ENCODE data around the gene SERPINA4.

DNA sequence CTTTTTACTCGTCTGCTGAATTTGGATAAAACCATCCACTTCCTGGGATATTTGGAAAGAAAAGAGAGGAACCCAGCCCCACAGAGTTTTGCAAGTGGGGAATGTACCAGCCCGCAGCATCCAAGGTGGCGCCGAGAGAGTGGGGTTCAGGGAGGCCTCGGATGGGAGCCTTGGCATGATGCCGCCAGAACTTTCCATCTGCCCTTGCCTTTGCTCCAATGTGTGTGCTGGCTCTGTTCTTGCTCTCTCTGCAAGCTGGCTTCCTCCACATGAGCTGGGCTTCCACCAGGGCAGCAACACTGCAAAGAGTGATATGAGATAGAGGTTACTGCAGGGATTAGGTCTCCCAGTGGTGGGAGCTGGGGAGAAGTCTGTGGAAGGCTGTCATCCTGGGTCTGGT is 45.4 kb upstream of the SERPINA4 start:
- no peak for TF ChIP-seq CTCF (conservative IDR thresholded peaks at IDR 0.05 in 1 of 2, IDR thresholded peaks at IDR 0.05 in 1 of 2; ENCODE audit: extremely low read depth in 1 of 2, insufficient read depth in 1 of 2, low read depth in 1 of 2, low read length in 2 of 2)
- TF ChIP-seq EZH2 (IDR thresholded peaks at IDR 0.05; ENCODE audit: borderline replicate concordance, low read length), result no peak

Measured in mammary epithelial cell (primary cell).